H1 (cell line): ENCODE data around the gene TSPAN17. TPM values are rescaled to one million over a fixed set of nuclear protein-coding genes. Genes with fewer than 3 reads are reported as not detected.

Experiments used
- CBX5 ChIP-seq: fragments of 300-800, 300-1000 bp; sonication (generic); IDR thresholded peaks from 2 replicates; pipeline ENCODE4 v1.7.1; 2016; ENCODE audit warnings: antibody characterized with exemption, low read length, low read depth
- CEBPB ChIP-seq: IDR thresholded peaks from 2 replicates; pipeline ENCODE4 v1.6.1; 2012; ENCODE audit warnings: low read depth, low read length
- KDM1A ChIP-seq: fragments of 200-600, 300-600 bp; sonication (generic); IDR thresholded peaks from 2 replicates; pipeline ENCODE4 v1.7.1; 2016; ENCODE audit warnings: mild to moderate bottlenecking, low read length, borderline replicate concordance
- SIN3A ChIP-seq, 2 experiments: IDR thresholded peaks in 1 of 2; conservative IDR thresholded peaks in 1 of 2; 2 replicates each; pipeline ENCODE4 v1.6.1; 2011 to 2012; ENCODE audit warnings: low read length in 2 of 2, improper control_type of control experiment in 1 of 2, low read depth in 1 of 2, mild to moderate bottlenecking in 1 of 2
- SUZ12 ChIP-seq: fragments of 200-600 bp; sonication (generic); IDR thresholded peaks from 2 replicates; pipeline ENCODE4 v1.6.1; 2012; ENCODE audit warnings: mild to moderate bottlenecking, inconsistent platforms, low read length, moderate library complexity, mixed read lengths
- TCF12 ChIP-seq: IDR thresholded peaks from 2 replicates; pipeline ENCODE4 v1.6.1; 2011; ENCODE audit warnings: low read depth, mild to moderate bottlenecking, low read length
- ZNF274 ChIP-seq: IDR thresholded peaks from 2 replicates; pipeline ENCODE4 v1.7.0; 2012; ENCODE audit warnings: low read length, borderline replicate concordance; ENCODE audit errors: extremely low read depth
- polyA plus RNA-seq, 7 experiments: library from polyadenylated mRNA; depleted of rRNA in 3 of 7; stranded (reverse) in 5 of 7; unstranded in 2 of 7; fragments of >200 nt in 5 of 7; fragments of 200-250 nt in 2 of 7; gene quantifications; 1 replicate in 5 of 7; 2 replicates in 1 of 7; 4 replicates in 1 of 7; pipeline versions ENCODE4 v1.2.1 to v1.2.3, GENCODE V29; 2011 to 2013; ENCODE audit warnings: missing spikeins in 2 of 7, mixed read lengths in 2 of 7
- total RNA-seq: library from RNA; stranded (reverse); fragmentation: NEBNext Ultra II Directional; extraction: Animal tissue kit (Norgen Biotek cat#: 25700); gene quantifications from 2 replicates; pipeline ENCODE4 v1.2.1, GENCODE V29; 2021

The TSPAN17 gene
- total and polyA plus RNA-seq, 2 of the 8 experiments (the other 6 are each of a cell fraction or from before 2014, with no cell fraction given): 41.5 to 53.7 TPM

- TF ChIP-seq TCF12: no peak
- TF ChIP-seq SUZ12: no peak
- TF ChIP-seq CEBPB: no peak
- TF ChIP-seq ZNF274: no peak
- TF ChIP-seq KDM1A: no peak
- no peak for TF ChIP-seq SIN3A (conservative IDR thresholded peaks at IDR 0.05 in 1 of 2, IDR thresholded peaks at IDR 0.05 in 1 of 2; ENCODE audit: low read depth in 1 of 2, low read length in 2 of 2)
- no peak for TF ChIP-seq CBX5
- TF ChIP-seq, all 59 proteins: peak for 0
Measured at GRCh38 chr5:176670449-176670848, 23.2 kb downstream of the TSPAN17 start (continued).
